ENCODE data around the gene SH3BP5.

DNA sequence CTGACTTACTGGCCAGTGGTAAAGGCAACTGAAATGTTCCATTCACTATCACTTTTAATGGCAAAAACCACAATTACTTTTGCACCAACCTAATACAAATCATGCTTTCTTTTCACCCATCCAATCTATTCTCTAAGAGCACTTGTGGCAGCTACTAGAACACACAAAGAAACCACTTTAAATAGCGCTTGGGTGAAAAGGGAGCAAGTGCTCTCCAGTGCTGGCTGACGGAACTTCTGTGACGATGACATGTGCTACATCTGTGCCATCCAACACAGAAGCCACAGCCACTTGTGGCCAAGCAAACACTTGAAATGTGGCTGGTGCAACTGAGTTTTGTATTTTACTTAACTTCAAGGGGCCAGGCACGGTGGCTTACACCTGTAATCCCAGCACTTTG lies 18.9 kb downstream of the SH3BP5 start:
- TF ChIP-seq CTCF (IDR thresholded peaks at IDR 0.05 in 2 of 3, conservative IDR thresholded peaks at IDR 0.05 in 1 of 3; ENCODE audit: borderline replicate concordance in 1 of 3, insufficient read depth in 1 of 3, low read depth in 2 of 3, low read length in 2 of 3) (no peak), POLR2A (IDR thresholded peaks at IDR 0.05; ENCODE audit: borderline replicate concordance, extremely low read depth, insufficient read depth, insufficient read length) (no peak), POLR2AphosphoS5 (IDR thresholded peaks at IDR 0.05; ENCODE audit: low read depth, low read length) (no peak), EZH2 (IDR thresholded peaks at IDR 0.05) (no peak), SRF (IDR thresholded peaks at IDR 0.05; ENCODE audit: low read depth) (no peak), RAD21 (IDR thresholded peaks at IDR 0.05; ENCODE audit: low read depth) (no peak), CEBPB (IDR thresholded peaks at IDR 0.05; ENCODE audit: low read depth) (no peak)
- TF ChIP-seq, protein P1, sequence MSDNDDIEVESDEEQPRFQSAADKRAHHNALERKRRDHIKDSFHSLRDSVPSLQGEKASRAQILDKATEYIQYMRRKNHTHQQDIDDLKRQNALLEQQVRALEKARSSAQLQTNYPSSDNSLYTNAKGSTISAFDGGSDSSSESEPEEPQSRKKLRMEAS (IDR thresholded peaks at IDR 0.05): no peak
- TF ChIP-seq, protein P2, sequence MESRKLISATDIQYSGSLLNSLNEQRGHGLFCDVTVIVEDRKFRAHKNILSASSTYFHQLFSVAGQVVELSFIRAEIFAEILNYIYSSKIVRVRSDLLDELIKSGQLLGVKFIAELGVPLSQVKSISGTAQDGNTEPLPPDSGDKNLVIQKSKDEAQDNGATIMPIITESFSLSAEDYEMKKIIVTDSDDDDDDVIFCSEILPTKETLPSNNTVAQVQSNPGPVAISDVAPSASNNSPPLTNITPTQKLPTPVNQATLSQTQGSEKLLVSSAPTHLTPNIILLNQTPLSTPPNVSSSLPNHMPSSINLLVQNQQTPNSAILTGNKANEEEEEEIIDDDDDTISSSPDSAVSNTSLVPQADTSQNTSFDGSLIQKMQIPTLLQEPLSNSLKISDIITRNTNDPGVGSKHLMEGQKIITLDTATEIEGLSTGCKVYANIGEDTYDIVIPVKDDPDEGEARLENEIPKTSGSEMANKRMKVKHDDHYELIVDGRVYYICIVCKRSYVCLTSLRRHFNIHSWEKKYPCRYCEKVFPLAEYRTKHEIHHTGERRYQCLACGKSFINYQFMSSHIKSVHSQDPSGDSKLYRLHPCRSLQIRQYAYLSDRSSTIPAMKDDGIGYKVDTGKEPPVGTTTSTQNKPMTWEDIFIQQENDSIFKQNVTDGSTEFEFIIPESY (IDR thresholded peaks at IDR 0.05; ENCODE audit: extremely low read depth, insufficient replicate concordance, low read length): no peak
- TF ChIP-seq, protein P3, sequence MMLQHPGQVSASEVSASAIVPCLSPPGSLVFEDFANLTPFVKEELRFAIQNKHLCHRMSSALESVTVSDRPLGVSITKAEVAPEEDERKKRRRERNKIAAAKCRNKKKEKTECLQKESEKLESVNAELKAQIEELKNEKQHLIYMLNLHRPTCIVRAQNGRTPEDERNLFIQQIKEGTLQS (IDR thresholded peaks at IDR 0.05): no peak
- TF ChIP-seq, protein P4, sequence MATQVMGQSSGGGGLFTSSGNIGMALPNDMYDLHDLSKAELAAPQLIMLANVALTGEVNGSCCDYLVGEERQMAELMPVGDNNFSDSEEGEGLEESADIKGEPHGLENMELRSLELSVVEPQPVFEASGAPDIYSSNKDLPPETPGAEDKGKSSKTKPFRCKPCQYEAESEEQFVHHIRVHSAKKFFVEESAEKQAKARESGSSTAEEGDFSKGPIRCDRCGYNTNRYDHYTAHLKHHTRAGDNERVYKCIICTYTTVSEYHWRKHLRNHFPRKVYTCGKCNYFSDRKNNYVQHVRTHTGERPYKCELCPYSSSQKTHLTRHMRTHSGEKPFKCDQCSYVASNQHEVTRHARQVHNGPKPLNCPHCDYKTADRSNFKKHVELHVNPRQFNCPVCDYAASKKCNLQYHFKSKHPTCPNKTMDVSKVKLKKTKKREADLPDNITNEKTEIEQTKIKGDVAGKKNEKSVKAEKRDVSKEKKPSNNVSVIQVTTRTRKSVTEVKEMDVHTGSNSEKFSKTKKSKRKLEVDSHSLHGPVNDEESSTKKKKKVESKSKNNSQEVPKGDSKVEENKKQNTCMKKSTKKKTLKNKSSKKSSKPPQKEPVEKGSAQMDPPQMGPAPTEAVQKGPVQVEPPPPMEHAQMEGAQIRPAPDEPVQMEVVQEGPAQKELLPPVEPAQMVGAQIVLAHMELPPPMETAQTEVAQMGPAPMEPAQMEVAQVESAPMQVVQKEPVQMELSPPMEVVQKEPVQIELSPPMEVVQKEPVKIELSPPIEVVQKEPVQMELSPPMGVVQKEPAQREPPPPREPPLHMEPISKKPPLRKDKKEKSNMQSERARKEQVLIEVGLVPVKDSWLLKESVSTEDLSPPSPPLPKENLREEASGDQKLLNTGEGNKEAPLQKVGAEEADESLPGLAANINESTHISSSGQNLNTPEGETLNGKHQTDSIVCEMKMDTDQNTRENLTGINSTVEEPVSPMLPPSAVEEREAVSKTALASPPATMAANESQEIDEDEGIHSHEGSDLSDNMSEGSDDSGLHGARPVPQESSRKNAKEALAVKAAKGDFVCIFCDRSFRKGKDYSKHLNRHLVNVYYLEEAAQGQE (IDR thresholded peaks at IDR 0.05; ENCODE audit: low read depth): no peak
